HG02623 (cell line): ENCODE measurements around the gene CUX1.

Experiments
- ATAC-seq: cut with Tn5 transposase; IDR thresholded peaks from one replicate; pipeline ENCODE4 v1.9.1; 2021; ENCODE audit warnings: moderate library complexity; ENCODE audit not compliant: unreplicated experiment

CUX1 gene

GRCh38 chr7:101934618-101935017, 117.2 kb downstream of the CUX1 start:
- no peak for ATAC-seq

GRCh38 chr7:101935521-101936141, 118.2 kb downstream of the CUX1 start:
- ATAC-seq: no peak

GRCh38 chr7:101936223-101936610, 118.8 kb downstream of the CUX1 start:
- no peak for ATAC-seq

DNA sequence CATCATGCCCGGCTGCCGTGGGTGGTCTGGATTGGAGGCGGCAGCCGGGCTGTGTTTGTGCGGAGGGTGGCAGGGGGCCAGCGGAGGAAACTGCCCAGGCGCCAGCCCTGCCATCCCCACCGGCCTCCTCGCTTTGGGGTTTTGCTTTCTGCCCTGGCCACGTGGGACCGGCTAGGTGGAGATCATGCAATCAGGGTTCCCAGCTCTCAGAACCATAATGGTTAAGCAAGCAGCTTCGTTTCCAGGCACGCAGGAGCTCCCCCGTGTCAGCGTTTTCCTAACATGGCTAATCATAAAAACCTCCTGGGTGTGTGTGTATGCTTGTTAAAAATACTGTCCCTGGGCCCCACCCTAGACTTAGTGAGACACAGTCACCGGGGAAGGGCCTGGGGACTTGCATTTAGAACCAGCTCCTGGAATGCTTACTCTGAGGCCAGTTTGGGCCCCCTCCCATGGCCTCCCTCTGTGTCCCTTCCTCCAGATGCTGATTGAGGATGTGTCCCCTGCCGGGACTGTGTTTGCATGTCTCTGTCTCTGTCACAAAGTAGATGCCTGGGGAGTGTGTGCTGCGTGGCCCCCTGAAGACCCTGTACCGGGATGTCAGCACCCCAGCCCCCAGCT, 119.3 kb downstream of the CUX1 start:
- no peak for ATAC-seq

DNA sequence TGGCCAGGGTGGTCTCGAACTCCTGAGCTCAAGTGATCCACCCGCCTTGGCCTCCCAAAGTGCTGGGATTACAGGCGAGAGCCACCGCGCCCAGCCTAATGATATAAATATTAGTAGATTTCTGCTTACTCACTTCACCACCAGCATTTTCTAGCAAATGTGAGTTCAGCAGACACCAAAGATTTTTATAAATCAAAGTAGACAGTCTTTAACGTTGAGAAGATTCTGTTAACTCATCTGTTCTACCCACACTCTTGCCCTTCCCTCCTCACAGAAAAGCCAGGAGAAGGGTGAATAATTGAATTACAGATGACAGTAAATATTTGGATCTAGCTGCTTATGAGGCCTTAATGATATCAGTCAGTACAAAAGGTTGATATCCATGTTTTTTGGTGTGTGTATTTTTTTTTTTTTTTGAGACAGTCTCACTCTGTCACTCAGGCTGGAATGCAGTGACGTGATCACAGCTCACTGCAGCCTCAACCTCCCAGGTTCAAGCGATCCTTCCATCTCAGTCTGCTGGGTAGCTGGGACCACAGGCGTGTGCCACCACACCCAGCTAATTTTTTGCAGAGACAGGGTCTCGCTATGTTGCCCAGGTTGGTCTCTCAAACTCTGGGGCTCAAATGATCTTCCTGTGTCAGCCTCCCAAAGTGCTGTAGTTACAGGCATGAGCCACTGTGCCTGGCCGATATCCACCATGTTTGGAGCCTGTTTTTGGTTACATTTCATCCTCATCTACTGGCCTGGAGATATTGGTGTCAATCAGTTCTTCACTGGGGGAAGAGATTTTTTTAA, 120.5 kb downstream of the CUX1 start:
- ATAC-seq: no peak

- no peak for ATAC-seq
Measured at GRCh38 chr7:101939136-101939695, 121.8 kb downstream of the CUX1 start.

- ATAC-seq: no peak
Measured at GRCh38 chr7:101940151-101940550, 122.7 kb downstream of the CUX1 start.

DNA sequence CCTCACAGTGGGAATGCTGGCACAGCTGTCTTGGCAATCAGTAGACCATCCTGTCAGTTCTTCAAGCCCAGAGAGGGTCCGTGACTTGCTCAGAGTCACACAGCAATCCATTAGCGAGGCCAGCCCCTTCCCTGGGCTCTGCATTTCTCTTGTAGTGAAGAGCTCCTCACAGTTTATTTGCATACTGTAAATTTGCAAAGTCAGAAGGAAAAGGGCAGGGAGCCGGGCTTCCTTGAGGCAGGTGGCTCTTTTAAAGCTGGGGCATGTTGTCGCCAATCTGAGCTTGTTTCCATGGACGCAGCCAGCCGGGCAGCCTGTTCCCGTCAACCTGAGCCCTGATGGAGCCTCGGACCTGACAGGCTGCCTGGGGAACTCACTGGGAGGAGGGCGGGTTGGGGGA, 123.4 kb downstream of the CUX1 start:
- ATAC-seq: no peak

DNA sequence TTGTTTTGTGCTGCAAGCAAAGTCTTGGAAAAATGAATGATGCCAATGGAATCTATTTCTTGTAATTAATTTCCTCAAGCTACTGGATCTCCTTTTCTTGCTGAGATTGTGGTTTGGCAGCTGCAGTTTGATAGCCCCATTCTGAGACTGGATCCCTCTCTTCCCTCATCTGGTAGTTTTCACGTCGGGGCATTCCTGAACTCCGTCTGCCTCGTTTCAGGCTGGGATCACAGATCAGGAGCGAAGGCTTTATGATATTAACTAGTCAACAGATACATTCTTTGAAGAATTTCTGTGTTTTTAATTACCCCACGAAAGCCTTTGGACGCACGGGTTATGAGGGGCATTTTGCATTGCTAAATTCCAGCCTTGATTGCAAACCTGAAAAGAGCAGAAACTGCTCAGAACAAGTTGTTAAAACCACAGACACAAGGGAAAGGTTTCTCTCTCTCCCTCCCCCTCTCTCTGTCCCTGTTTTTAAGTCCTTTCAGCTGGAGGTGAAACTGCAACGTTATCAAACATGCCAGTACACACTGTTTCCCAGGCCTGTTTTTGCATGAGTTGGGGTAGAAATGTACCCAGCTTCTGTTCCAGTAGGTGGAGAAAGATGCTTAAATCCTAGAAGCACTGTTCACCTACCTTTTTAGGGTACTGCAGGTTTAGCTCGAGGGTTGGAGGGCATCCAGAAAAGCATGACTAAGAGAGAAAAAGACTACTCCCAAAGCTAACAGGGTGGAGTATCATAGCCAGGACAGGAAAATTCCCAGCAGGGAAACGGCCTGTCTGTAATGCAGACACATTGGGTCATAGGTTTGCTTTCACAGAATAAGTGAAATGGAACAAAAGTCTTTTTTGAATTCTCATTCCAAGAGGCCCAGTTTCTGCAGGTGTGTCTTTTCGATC, 124.3 kb downstream of the CUX1 start:
- no peak for ATAC-seq

DNA sequence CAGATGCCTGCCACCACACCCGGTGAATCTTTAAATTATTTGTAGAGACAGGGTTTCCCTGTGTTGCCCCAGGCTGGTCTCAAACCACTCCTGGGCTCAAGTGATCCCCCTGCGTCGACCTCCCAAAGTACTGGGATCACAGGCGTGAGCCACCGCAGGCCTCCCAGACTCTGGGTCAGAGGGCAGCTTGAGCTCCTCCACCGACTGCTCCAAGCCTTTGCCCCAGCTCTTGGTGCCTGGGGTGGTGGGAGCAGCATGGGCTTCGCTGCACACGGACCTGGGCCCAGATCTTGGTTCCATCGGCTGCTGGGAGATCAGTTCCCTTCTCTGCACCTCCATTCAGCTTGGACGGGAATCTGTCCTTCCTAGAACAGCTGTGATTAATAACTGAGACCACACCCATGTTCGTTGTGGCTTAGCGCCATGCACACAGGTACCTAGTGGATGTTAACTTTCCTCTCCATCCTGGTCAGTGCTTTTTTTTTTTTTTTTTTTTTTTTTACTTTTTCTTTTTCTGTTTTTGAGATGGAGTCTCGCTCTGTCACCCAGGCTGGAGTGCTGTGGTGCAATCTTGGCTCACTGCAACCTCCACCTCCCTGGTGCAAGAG, 125.3 kb downstream of the CUX1 start:
- ATAC-seq: no peak

DNA sequence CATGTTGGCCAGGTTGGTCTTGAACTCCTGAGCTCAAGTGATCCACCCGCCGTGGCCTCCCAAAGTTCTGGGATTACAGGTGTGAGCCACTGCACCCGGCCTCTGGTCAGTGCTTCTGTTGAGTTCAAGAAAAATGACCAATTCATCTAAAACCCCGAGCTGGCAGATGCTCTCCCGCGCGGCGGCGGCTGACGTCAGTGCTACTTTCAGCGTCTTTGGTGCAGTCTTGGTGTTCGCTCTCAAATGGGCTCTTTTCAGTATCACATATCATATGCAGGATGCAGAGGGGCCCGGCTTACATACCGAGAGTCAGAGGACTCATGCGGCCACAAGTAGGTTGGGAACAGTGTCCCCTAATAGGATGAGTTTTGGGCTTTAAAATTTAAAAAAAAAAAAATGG, 125.9 kb downstream of the CUX1 start:
- no peak for ATAC-seq

- ATAC-seq: no peak
Measured at GRCh38 chr7:101943889-101944600, 126.6 kb downstream of the CUX1 start.

DNA sequence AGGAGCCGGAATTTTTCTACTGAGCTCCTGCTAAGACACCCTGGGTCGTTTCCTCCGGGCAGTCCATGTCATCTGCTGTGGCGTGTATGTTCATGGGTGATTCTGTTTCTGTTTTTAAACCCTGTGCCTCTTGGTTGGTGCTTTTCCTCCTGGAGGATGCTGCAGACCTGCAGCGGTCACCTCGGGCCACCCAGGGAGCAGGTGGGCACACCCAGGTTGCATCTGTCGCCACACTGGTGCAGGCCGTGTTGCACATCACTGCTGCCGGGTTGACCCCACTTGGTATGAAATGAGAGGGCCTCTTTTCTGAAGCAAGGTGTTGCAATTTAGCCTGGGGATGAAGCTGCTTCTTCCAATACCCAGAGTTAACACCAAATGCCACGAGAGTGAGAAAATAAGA, 127.2 kb downstream of the CUX1 start:
- no peak for ATAC-seq

GRCh38 chr7:101945034-101945758, 127.8 kb downstream of the CUX1 start:
- ATAC-seq: no peak

DNA sequence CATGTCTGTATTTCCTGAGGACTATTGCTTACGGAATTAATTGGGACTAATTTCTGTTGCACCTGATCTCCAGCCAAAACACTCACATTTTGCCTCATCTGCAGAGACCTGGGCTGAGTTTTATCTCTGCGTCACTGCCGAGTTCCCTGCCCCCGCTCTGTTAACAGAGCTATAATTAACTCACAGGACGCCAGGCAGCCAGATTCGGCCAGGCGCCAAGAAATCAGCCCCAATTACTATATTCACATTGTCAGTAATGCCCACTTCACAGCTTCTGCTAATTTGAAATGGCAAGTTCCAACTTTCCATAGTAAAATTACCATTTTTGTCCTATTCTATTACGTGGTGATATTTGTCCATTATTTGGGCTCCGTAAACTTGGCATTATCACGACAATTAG, 130.5 kb downstream of the CUX1 start:
- no peak for ATAC-seq

GRCh38 chr7:101948650-101949049, 131.2 kb downstream of the CUX1 start:
- no peak for ATAC-seq

GRCh38 chr7:101950450-101951119, 133.2 kb downstream of the CUX1 start:
- ATAC-seq: no peak

DNA sequence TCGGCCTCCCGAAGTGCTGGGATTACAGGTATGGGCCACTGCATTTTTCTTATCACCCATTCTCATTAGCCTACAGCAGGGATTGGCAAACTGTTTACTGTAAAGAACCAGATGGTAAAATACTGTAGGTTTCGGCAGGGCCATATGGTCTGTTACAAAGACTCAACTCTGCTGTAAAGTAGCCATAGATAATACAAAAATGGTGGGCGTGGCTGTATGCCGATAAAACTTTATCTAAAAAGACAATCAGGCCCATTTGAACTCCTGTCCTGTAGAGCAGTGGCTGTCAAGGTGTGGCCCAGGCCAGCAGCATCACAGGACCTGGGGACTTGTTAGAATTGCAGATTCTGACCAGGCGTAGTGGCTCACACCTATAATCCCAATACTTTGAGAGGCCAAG, 134.3 kb downstream of the CUX1 start:
- no peak for ATAC-seq
